ENCODE measurements around the gene SPN. TPM values are rescaled to one million over a fixed set of nuclear protein-coding genes. Genes with fewer than 3 reads are reported as not detected.
A peak's percentile ranks its signal among the peaks of the same experiment; 100 is the strongest.
"Not testable (repeated sequence)": the region's sequence is repeated elsewhere in the genome, so short reads cannot be mapped to it uniquely, and the experiment has no call there.

Gene SPN
- polyA plus RNA-seq, 3 donors from 2014 or later: 231 to 632 (median 323) TPM

- H3K27ac Mint-ChIP-seq; H3K36me3 Mint-ChIP-seq; H3K27me3 Mint-ChIP-seq (ENCODE audit: low read depth in 3 of 3); H3K9me3 Mint-ChIP-seq; DNase-seq; H3K4me3 Mint-ChIP-seq: not testable (repeated sequence)
- H3K4me1 Mint-ChIP-seq: peaks cover 9 to 17% of the 10 kb centered on the region in 2 donors
Measured at GRCh38 chr16:29635902-29636301, 27.1 kb upstream of the SPN start.

GRCh38 chr16:29636368-29636767 lies 26.7 kb upstream of the SPN start:
- peaks cover 13 to 21% of the 10 kb centered on the region in 2 donors for H3K4me1 Mint-ChIP-seq
- not testable (repeated sequence) for H3K27me3 Mint-ChIP-seq (ENCODE audit: low read depth in 3 of 3); DNase-seq; H3K4me3 Mint-ChIP-seq; H3K9me3 Mint-ChIP-seq; H3K27ac Mint-ChIP-seq; H3K36me3 Mint-ChIP-seq

- H3K4me3 Mint-ChIP-seq; H3K9me3 Mint-ChIP-seq; H3K36me3 Mint-ChIP-seq; DNase-seq; H3K27me3 Mint-ChIP-seq (ENCODE audit: low read depth in 3 of 3): not testable (repeated sequence)
- peaks cover 25 to 36% of the 10 kb centered on the region in 2 donors for H3K4me1 Mint-ChIP-seq
- peak overlapping the region in 1 of 6 donors; percentile 85 for H3K27ac Mint-ChIP-seq
Measured at GRCh38 chr16:29638751-29639150, 24.3 kb upstream of the SPN start.

GRCh38 chr16:29641561-29641960 lies 21.5 kb upstream of the SPN start:
- Mint-ChIP-seq H3K27me3 (ENCODE audit: low read depth in 3 of 3) (peaks cover 5 to 7% (median 5%) of the 10 kb centered on the region in 3 donors), H3K27ac (peak overlapping the region; percentile 88 to 96 (median 94)), H3K4me1 (peaks cover 36 to 46% of the 10 kb centered on the region in 2 donors), H3K4me3 (peak overlapping the region; percentile 72 to 87 (median 83)), H3K36me3 (no peaks in the 10 kb centered on the region), H3K9me3 (no peaks in the 10 kb centered on the region)
- peak; percentile 34 to 50 (median 47) for DNase-seq

GRCh38 chr16:29643596-29643995 lies 19.5 kb upstream of the SPN start:
- peaks cover 36 to 38% of the 10 kb centered on the region in 2 donors for H3K4me1 Mint-ChIP-seq
- no peak for DNase-seq
- H3K36me3 Mint-ChIP-seq: no peaks in the 10 kb centered on the region
- no peak overlapping the region for H3K4me3 Mint-ChIP-seq
- H3K27me3 Mint-ChIP-seq (ENCODE audit: low read depth in 3 of 3): peaks cover 5 to 7% (median 5%) of the 10 kb centered on the region in 3 donors
- no peaks in the 10 kb centered on the region for H3K9me3 Mint-ChIP-seq
- peak overlapping the region in 4 of 6 donors; percentile 71 to 84 (median 83) for H3K27ac Mint-ChIP-seq

GRCh38 chr16:29644338-29644857 lies 18.6 kb upstream of the SPN start:
- Mint-ChIP-seq H3K4me3 (no peak overlapping the region), H3K36me3 (no peaks in the 10 kb centered on the region), H3K4me1 (peaks cover 36 to 38% of the 10 kb centered on the region in 2 donors), H3K9me3 (no peaks in the 10 kb centered on the region), H3K27ac (peak overlapping the region in 5 of 6 donors; percentile 29 to 86 (median 61)), H3K27me3 (ENCODE audit: low read depth in 3 of 3) (peaks cover 5 to 7% (median 5%) of the 10 kb centered on the region in 3 donors)
- no peak for DNase-seq

GRCh38 chr16:29644973-29645693 lies 17.9 kb upstream of the SPN start:
- H3K36me3 Mint-ChIP-seq: peaks cover 0 to 4% (median 0%) of the 10 kb centered on the region in 3 donors
- no peak overlapping the region for H3K4me3 Mint-ChIP-seq
- H3K4me1 Mint-ChIP-seq: peaks cover 40 to 41% of the 10 kb centered on the region in 2 donors
- H3K9me3 Mint-ChIP-seq: no peaks in the 10 kb centered on the region
- DNase-seq: no peak
- peak overlapping the region in 4 of 6 donors; percentile 17 to 86 (median 64) for H3K27ac Mint-ChIP-seq
- H3K27me3 Mint-ChIP-seq (ENCODE audit: low read depth in 3 of 3): peaks cover 5 to 8% (median 7%) of the 10 kb centered on the region in 3 donors

- Mint-ChIP-seq H3K27me3 (ENCODE audit: low read depth in 3 of 3) (peaks cover 3 to 8% (median 4%) of the 10 kb centered on the region in 3 donors), H3K4me3 (no peak overlapping the region), H3K36me3 (peaks cover 0 to 4% (median 0%) of the 10 kb centered on the region in 3 donors), H3K4me1 (peaks cover 35 to 39% of the 10 kb centered on the region in 2 donors), H3K9me3 (no peaks in the 10 kb centered on the region), H3K27ac (peak overlapping the region in 3 of 6 donors; percentile 41 to 61 (median 54))
- no peak for DNase-seq
Measured at GRCh38 chr16:29645694-29646187, 17.3 kb upstream of the SPN start.

- Mint-ChIP-seq H3K9me3 (no peaks in the 10 kb centered on the region), H3K4me1 (peaks cover 23 to 27% of the 10 kb centered on the region in 2 donors), H3K4me3 (no peak overlapping the region), H3K27me3 (ENCODE audit: low read depth in 3 of 3) (peaks cover 0 to 3% (median 2%) of the 10 kb centered on the region in 3 donors), H3K27ac (no peak overlapping the region), H3K36me3 (peaks cover 0 to 4% (median 0%) of the 10 kb centered on the region in 3 donors)
- DNase-seq: no peak
Measured at GRCh38 chr16:29646947-29647346, 16.1 kb upstream of the SPN start.

GRCh38 chr16:29649588-29650494 lies 13.2 kb upstream of the SPN start:
- peaks cover 0 to 3% (median 2%) of the 10 kb centered on the region in 3 donors for H3K27me3 Mint-ChIP-seq (ENCODE audit: low read depth in 3 of 3)
- H3K4me1 Mint-ChIP-seq: peaks cover 12 to 21% of the 10 kb centered on the region in 2 donors
- DNase-seq: no peak
- peaks cover 0 to 4% (median 0%) of the 10 kb centered on the region in 3 donors for H3K36me3 Mint-ChIP-seq
- no peaks in the 10 kb centered on the region for H3K9me3 Mint-ChIP-seq
- peak overlapping the region in 1 of 5 donors; percentile 8 for H3K4me3 Mint-ChIP-seq
- peak overlapping the region in 2 of 6 donors; percentile 24 to 60 for H3K27ac Mint-ChIP-seq

GRCh38 chr16:29650771-29651170 lies 12.3 kb upstream of the SPN start:
- H3K27ac Mint-ChIP-seq: no peak overlapping the region

GRCh38 chr16:29651774-29652349 lies 11.2 kb upstream of the SPN start:
- DNase-seq: no peak
- Mint-ChIP-seq H3K36me3 (peaks cover 0 to 4% (median 2%) of the 10 kb centered on the region in 3 donors), H3K27ac (peak overlapping the region in 1 of 6 donors; percentile 67), H3K27me3 (ENCODE audit: low read depth in 3 of 3) (peaks cover 0 to 6% (median 0%) of the 10 kb centered on the region in 3 donors), H3K9me3 (no peaks in the 10 kb centered on the region), H3K4me1 (peaks cover 6 to 11% of the 10 kb centered on the region in 2 donors), H3K4me3 (no peak overlapping the region)

More at GRCh38 chr16:29650771-29651170, 12.3 kb upstream of the SPN start:
- no peaks in the 10 kb centered on the region for H3K9me3 Mint-ChIP-seq
- no peak for DNase-seq
- peaks cover 0 to 3% (median 2%) of the 10 kb centered on the region in 3 donors for H3K27me3 Mint-ChIP-seq (ENCODE audit: low read depth in 3 of 3)
- H3K36me3 Mint-ChIP-seq: peaks cover 0 to 4% (median 0%) of the 10 kb centered on the region in 3 donors
- peaks cover 7 to 12% of the 10 kb centered on the region in 2 donors for H3K4me1 Mint-ChIP-seq
- H3K4me3 Mint-ChIP-seq: no peak overlapping the region

- Mint-ChIP-seq H3K27ac (no peak overlapping the region), H3K4me1 (peaks cover 6 to 11% of the 10 kb centered on the region in 2 donors), H3K36me3 (peaks cover 0 to 4% (median 2%) of the 10 kb centered on the region in 3 donors), H3K9me3 (no peaks in the 10 kb centered on the region), H3K4me3 (no peak overlapping the region), H3K27me3 (ENCODE audit: low read depth in 3 of 3) (peaks cover 0 to 8% (median 0%) of the 10 kb centered on the region in 3 donors)
- DNase-seq: no peak
Measured at GRCh38 chr16:29653471-29653870, 9.6 kb upstream of the SPN start.

All from immature natural killer cell (primary cell).